GM23248 (cell line): Measurements from ENCODE around the gene HAPSTR1.

ENCODE experiments used
- EZH2 ChIP-seq: fragments of 200-600 bp; sonication (generic); IDR thresholded peaks from 2 replicates; pipeline ENCODE4 v1.6.1; 2018; ENCODE audit warnings: antibody characterized with exemption, mild to moderate bottlenecking; ENCODE audit not compliant: insufficient read depth, poor library complexity, severe bottlenecking
- EZH2phosphoT487 ChIP-seq: fragments of 200-600 bp; sonication (generic); IDR thresholded peaks from 2 replicates; pipeline ENCODE4 v1.6.1; 2018; ENCODE audit warnings: antibody characterized with exemption, moderate library complexity, mild to moderate bottlenecking, low read depth; ENCODE audit not compliant: insufficient read depth

DNA sequence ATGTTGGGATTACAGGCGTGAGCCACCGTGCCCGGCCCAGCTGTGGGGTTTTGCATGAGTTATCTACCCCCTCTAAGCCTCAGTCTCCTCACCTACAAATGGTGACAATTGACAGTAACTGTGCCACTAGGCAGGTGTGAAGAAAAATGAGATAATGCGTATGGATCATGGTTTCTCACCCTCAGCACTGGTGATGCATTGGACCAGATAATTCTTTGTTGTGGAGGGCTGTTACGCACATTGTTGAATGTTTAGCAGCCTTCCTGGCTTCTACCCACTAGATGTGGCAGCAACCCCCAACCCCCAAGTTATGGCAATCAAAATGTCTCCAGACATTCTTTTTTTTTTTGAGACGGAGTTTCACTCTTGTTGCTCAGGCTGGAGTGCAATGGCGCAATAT lies 9.0 kb upstream of the HAPSTR1 start:
- TF ChIP-seq EZH2 (no peak), EZH2phosphoT487 (no peak)
